Neural progenitor cell (in vitro differentiated cells): ENCODE measurements around the gene PRR19. TPM values are rescaled to one million over a fixed set of nuclear protein-coding genes. Genes with fewer than 3 reads are reported as not detected.

Source experiments
- DNase-seq: peaks from one replicate; pipeline ENCODE4 v3.0.0-alpha.2; 2016; ENCODE audit warnings: low spot score
- H2AFZ ChIP-seq: fragments of 200-600 bp; sonication (generic); replicated peaks from 2 replicates; pipeline ENCODE4 v1.6.1; 2016; ENCODE audit warnings: antibody characterized with exemption
- H3F3A ChIP-seq: fragments of 200-600 bp; sonication (generic); 2 replicates; pipeline ENCODE4 v1.6.1; 2016; ENCODE audit warnings: antibody characterized with exemption, low read depth
- H3K27ac ChIP-seq: fragments of 200-600 bp; sonication (generic); 2 replicates; pipeline ENCODE4 v1.5.1; 2016; ENCODE audit warnings: mild to moderate bottlenecking
- H3K27me3 ChIP-seq: fragments of 200-600 bp; sonication (generic); 2 replicates; pipeline ENCODE4 v1.6.1; 2016; ENCODE audit warnings: mild to moderate bottlenecking, moderate library complexity
- H3K36me3 ChIP-seq: fragments of 200-600 bp; sonication (generic); 2 replicates; pipeline ENCODE4 v1.5.1; 2016
- H3K4me1 ChIP-seq: fragments of 200-600 bp; sonication (generic); 2 replicates; pipeline ENCODE4 v1.6.1; 2016; ENCODE audit warnings: mixed run types
- H3K4me2 ChIP-seq: fragments of 200-600 bp; sonication (generic); 2 replicates; pipeline ENCODE4 v1.6.1; 2016
- H3K4me3 ChIP-seq: fragments of 200-600 bp; sonication (generic); 2 replicates; pipeline ENCODE4 v1.5.1; 2016
- H3K79me2 ChIP-seq: fragments of 200-600 bp; sonication (generic); 2 replicates; pipeline ENCODE4 v1.6.1; 2016; ENCODE audit warnings: low read depth
- H3K9ac ChIP-seq: fragments of 200-600 bp; sonication (generic); 2 replicates; pipeline ENCODE4 v1.6.1; 2016
- H3K9me3 ChIP-seq: fragments of 200-600 bp; sonication (generic); 2 replicates; pipeline ENCODE4 v1.5.1; 2016; ENCODE audit warnings: low read depth
- H4K20me1 ChIP-seq: fragments of 200-600 bp; sonication (generic); 2 replicates; pipeline ENCODE4 v1.6.1; 2016; ENCODE audit warnings: low read depth
- H3K27ac Mint-ChIP-seq: 3 replicates; pipeline ENCODE4 v1.8.0; 2021; ENCODE audit warnings: mixed read lengths
- H3K27me3 Mint-ChIP-seq: 2 replicates; pipeline ENCODE4 v1.8.0; 2022; ENCODE audit warnings: low read depth, mild to moderate bottlenecking, inconsistent platforms, moderate library complexity, mixed read lengths; ENCODE audit not compliant: insufficient read depth
- H3K36me3 Mint-ChIP-seq: 3 replicates; pipeline ENCODE4 v1.8.0; 2021; ENCODE audit warnings: mixed read lengths
- H3K4me1 Mint-ChIP-seq: 3 replicates; pipeline ENCODE4 v1.8.0; 2021; ENCODE audit warnings: mixed read lengths
- H3K4me3 Mint-ChIP-seq: 3 replicates; pipeline ENCODE4 v1.8.0; 2021; ENCODE audit warnings: mild to moderate bottlenecking, moderate library complexity, mixed read lengths
- H3K9me3 Mint-ChIP-seq: 3 replicates; pipeline ENCODE4 v1.8.0; 2020; ENCODE audit warnings: mixed read lengths
- CTCF ChIP-seq: fragments of 200-600 bp; sonication (generic); IDR thresholded peaks from 2 replicates; pipeline ENCODE4 v1.5.1; 2017; ENCODE audit warnings: antibody characterized with exemption, mild to moderate bottlenecking
- EZH2 ChIP-seq: fragments of 200-600 bp; sonication (generic); IDR thresholded peaks from 2 replicates; pipeline ENCODE4 v1.6.1; 2017; ENCODE audit warnings: antibody characterized with exemption, mild to moderate bottlenecking, moderate library complexity
- EZH2phosphoT487 ChIP-seq: fragments of 200-600 bp; sonication (generic); IDR thresholded peaks from 2 replicates; pipeline ENCODE4 v1.6.1; 2017; ENCODE audit warnings: antibody characterized with exemption
- total RNA-seq: library from RNA; depleted of rRNA; stranded (reverse); fragments of >200 nt; gene quantifications from 2 replicates; pipeline ENCODE4 v1.2.3, GENCODE V29; 2015; ENCODE audit warnings: low replicate concordance

The PRR19 gene
- total RNA-seq, 1 donor from 2014 or later: 1.0 TPM

DNA sequence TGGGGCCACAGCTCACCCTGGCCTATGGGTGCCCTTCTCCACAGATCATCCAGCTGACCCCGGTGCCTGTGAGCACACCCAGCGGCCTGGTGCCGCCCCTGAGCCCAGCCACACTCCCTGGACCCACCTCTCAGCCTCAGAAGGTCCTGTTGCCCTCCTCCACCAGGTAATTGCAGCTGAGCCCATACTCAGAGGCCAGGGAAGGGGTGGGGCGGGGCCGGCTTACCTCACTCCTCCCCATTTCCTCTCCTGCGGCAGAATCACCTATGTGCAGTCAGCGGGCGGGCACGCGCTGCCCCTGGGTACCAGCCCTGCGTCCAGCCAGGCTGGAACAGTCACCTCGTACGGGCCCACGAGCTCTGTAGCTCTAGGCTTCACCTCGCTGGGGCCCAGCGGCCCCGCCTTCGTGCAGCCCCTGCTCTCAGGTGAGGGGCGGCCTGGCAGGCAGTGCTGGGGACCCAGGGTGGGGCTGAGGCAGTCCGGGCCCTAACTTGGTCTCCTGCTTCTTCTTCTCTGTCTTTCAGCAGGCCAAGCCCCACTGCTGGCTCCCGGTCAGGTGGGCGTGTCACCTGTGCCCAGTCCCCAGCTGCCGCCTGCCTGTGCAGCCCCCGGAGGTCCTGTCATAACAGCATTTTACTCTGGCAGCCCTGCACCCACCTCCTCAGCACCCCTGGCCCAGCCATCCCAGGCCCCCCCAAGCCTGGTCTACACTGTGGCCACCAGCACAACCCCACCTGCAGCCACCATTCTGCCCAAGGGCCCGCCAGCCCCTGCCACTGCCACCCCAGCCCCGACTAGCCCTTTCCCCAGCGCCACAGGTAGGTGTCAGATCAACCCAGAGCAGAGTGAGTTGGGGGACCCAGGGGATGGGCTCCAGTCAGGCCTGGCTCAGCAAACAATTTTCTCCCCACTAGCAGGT, 9.6 kb upstream of the PRR19 start:
- peak overlapping the region; percentile 14 for H3K4me3 Mint-ChIP-seq
- no peak for DNase-seq
- no peak for TF ChIP-seq CTCF
- TF ChIP-seq EZH2phosphoT487: no peak
- TF ChIP-seq EZH2: no peak
- H3K27me3 Mint-ChIP-seq: peaks cover 5% of the 10 kb centered on the region
- peak overlapping the region; percentile 13 for H3K27ac ChIP-seq
- H3K27me3 ChIP-seq: no peaks in the 10 kb centered on the region
- no peaks in the 10 kb centered on the region for H3K36me3 ChIP-seq
- no peak overlapping the region for H3K4me3 ChIP-seq
- peaks cover 30% of the 10 kb centered on the region for H3F3A ChIP-seq
- no peak overlapping the region for H3K27ac Mint-ChIP-seq
- H3K9ac ChIP-seq: no peak overlapping the region
- no peaks in the 10 kb centered on the region for H3K79me2 ChIP-seq
- no peaks in the 10 kb centered on the region for H3K9me3 Mint-ChIP-seq
- no peak overlapping the region for H3K4me2 ChIP-seq
- H3K9me3 ChIP-seq: no peaks in the 10 kb centered on the region
- H3K4me1 ChIP-seq: no peaks in the 10 kb centered on the region
- H3K4me1 Mint-ChIP-seq: peaks cover 2% of the 10 kb centered on the region
- peaks cover 55% of the 10 kb centered on the region for H4K20me1 ChIP-seq
- H2AFZ ChIP-seq: no peak overlapping the region
- H3K36me3 Mint-ChIP-seq: peaks cover 16% of the 10 kb centered on the region

DNA sequence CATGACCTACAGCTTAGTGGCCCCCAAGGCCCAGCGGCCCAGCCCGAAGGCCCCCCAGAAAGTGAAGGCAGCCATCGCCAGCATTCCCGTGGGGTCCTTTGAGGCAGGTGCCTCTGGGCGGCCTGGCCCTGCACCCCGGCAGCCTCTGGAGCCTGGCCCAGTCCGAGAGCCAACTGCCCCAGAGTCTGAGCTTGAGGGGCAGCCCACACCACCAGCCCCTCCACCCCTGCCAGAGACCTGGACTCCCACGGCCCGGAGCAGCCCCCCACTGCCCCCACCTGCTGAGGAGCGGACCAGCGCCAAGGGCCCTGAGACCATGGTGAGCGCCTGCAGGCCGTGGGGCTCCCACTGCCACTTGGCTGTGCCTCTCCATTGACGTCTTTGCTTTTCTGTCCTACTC, 9.0 kb upstream of the PRR19 start:
- H3K4me1 ChIP-seq: no peaks in the 10 kb centered on the region
- H3K36me3 ChIP-seq: no peaks in the 10 kb centered on the region
- peaks cover 5% of the 10 kb centered on the region for H3K27me3 Mint-ChIP-seq
- H4K20me1 ChIP-seq: peaks cover 52% of the 10 kb centered on the region
- no peak overlapping the region for H2AFZ ChIP-seq
- no peaks in the 10 kb centered on the region for H3K27me3 ChIP-seq
- H3K4me1 Mint-ChIP-seq: peaks cover 2% of the 10 kb centered on the region
- H3K4me3 Mint-ChIP-seq: no peak overlapping the region
- no peaks in the 10 kb centered on the region for H3K9me3 Mint-ChIP-seq
- H3K4me3 ChIP-seq: no peak overlapping the region
- DNase-seq: no peak
- no peak overlapping the region for H3K4me2 ChIP-seq
- peaks cover 30% of the 10 kb centered on the region for H3F3A ChIP-seq
- H3K27ac Mint-ChIP-seq: no peak overlapping the region
- no peak overlapping the region for H3K9ac ChIP-seq
- H3K36me3 Mint-ChIP-seq: peaks cover 16% of the 10 kb centered on the region
- H3K79me2 ChIP-seq: no peaks in the 10 kb centered on the region
- H3K9me3 ChIP-seq: no peaks in the 10 kb centered on the region
- H3K27ac ChIP-seq: no peak overlapping the region
- TF ChIP-seq EZH2phosphoT487 (no peak), CTCF (no peak), EZH2 (no peak)

GRCh38 chr19:42293540-42293939, 8.4 kb upstream of the PRR19 start:
- H3K9me3 Mint-ChIP-seq: no peaks in the 10 kb centered on the region
- Histone ChIP-seq H2AFZ (no peak overlapping the region), H3K4me1 (no peaks in the 10 kb centered on the region), H3K9me3 (no peaks in the 10 kb centered on the region), H4K20me1 (peaks cover 48% of the 10 kb centered on the region), H3K9ac (no peak overlapping the region), H3K36me3 (no peaks in the 10 kb centered on the region), H3F3A (peaks cover 30% of the 10 kb centered on the region), H3K4me3 (no peak overlapping the region), H3K79me2 (no peaks in the 10 kb centered on the region), H3K4me2 (no peak overlapping the region), H3K27ac (no peak overlapping the region), H3K27me3 (no peaks in the 10 kb centered on the region)
- peaks cover 5% of the 10 kb centered on the region for H3K27me3 Mint-ChIP-seq
- no peak for TF ChIP-seq EZH2
- no peak for TF ChIP-seq CTCF
- TF ChIP-seq EZH2phosphoT487: no peak
- DNase-seq: peak; percentile 29
- H3K36me3 Mint-ChIP-seq: peaks cover 16% of the 10 kb centered on the region
- H3K4me1 Mint-ChIP-seq: peaks cover 2% of the 10 kb centered on the region
- H3K4me3 Mint-ChIP-seq: no peak overlapping the region
- peak overlapping the region; percentile 70 for H3K27ac Mint-ChIP-seq
